HFFc6 (cell line): ENCODE measurements around the gene RNF34. TPM values are rescaled to one million over a fixed set of nuclear protein-coding genes. Genes with fewer than 3 reads are reported as not detected.

Source experiments
- DNase-seq: peaks from one replicate; pipeline ENCODE4 v3.0.0-alpha.2; 2018
- H3K27ac Mint-ChIP-seq: 2 replicates; pipeline ENCODE4 v1.8.0; 2020; ENCODE audit warnings: mild to moderate bottlenecking, mixed read lengths
- H3K27me3 Mint-ChIP-seq: 2 replicates; pipeline ENCODE4 v1.8.0; 2021; ENCODE audit warnings: mild to moderate bottlenecking, moderate library complexity, mixed read lengths; ENCODE audit not compliant: insufficient read depth
- H3K36me3 Mint-ChIP-seq: 2 replicates; pipeline ENCODE4 v1.8.0; 2021; ENCODE audit warnings: low read depth, mixed read lengths
- H3K4me1 Mint-ChIP-seq: 2 replicates; pipeline ENCODE4 v1.8.0; 2020; ENCODE audit warnings: low read depth, mixed read lengths
- H3K4me3 Mint-ChIP-seq: 2 replicates; pipeline ENCODE4 v1.8.0; 2020; ENCODE audit warnings: mild to moderate bottlenecking, moderate library complexity, mixed read lengths
- H3K9me3 Mint-ChIP-seq: 2 replicates; pipeline ENCODE4 v1.8.0; 2020; ENCODE audit warnings: mild to moderate bottlenecking, mixed read lengths
- CTCF ChIP-seq: fragments of 200-600 bp; sonication (generic); IDR thresholded peaks from 2 replicates; pipeline ENCODE4 v1.5.0; 2021; ENCODE audit warnings: antibody characterized with exemption, mild to moderate bottlenecking
- total RNA-seq, 6 experiments: library from RNA; stranded (reverse); fragmentation: NEBNext Ultra II Directional; extraction: Animal tissue kit (Norgen Biotek cat#: 25700); gene quantifications; 2 replicates in 1 of 6; 3 replicates in 5 of 6; pipeline ENCODE4 v1.2.3, GENCODE V29; 2021

Gene RNF34
- total RNA-seq, 6 experiments from 2014 or later: 33.1 to 41.6 (median 39.0) TPM

- no peak for TF ChIP-seq CTCF
- Mint-ChIP-seq H3K4me1 (peaks cover 28% of the 10 kb centered on the region), H3K36me3 (no peaks in the 10 kb centered on the region), H3K27ac (peak overlapping the region; percentile 74; the same call in 1 of the 2 replicates), H3K9me3 (no peaks in the 10 kb centered on the region), H3K4me3 (peak overlapping the region; percentile 77), H3K27me3 (no peaks in the 10 kb centered on the region)
- DNase-seq: no peak
Observed at GRCh38 chr12:121392325-121392716, 7.6 kb upstream of the RNF34 start.

- no peak for TF ChIP-seq CTCF
- Mint-ChIP-seq H3K4me3 (no peak overlapping the region), H3K4me1 (peaks cover 26% of the 10 kb centered on the region), H3K27me3 (no peaks in the 10 kb centered on the region; the same call in 1 of the 2 replicates), H3K9me3 (no peaks in the 10 kb centered on the region), H3K27ac (no peak overlapping the region), H3K36me3 (peaks cover 5% of the 10 kb centered on the region; the same call in 1 of the 2 replicates)
- no peak for DNase-seq
Observed at GRCh38 chr12:121397521-121397920, 2.4 kb upstream of the RNF34 start.

GRCh38 chr12:121398355-121398754, 1.6 kb upstream of the RNF34 start:
- no peak for DNase-seq
- Mint-ChIP-seq H3K4me1 (peaks cover 28% of the 10 kb centered on the region), H3K27me3 (no peaks in the 10 kb centered on the region; the same call in 1 of the 2 replicates), H3K4me3 (peak overlapping the region; percentile 92), H3K9me3 (no peaks in the 10 kb centered on the region), H3K36me3 (peaks cover 9% of the 10 kb centered on the region; the same call in 1 of the 2 replicates), H3K27ac (no peak overlapping the region)
- TF ChIP-seq CTCF: no peak

- DNase-seq: peak; percentile 18
- H3K4me1 Mint-ChIP-seq: peaks cover 28% of the 10 kb centered on the region
- H3K4me3 Mint-ChIP-seq: peak overlapping the region; percentile 92
- H3K36me3 Mint-ChIP-seq: peaks cover 9% of the 10 kb centered on the region; the same call in 1 of the 2 replicates
- no peaks in the 10 kb centered on the region for H3K9me3 Mint-ChIP-seq
- H3K27ac Mint-ChIP-seq: peak overlapping the region; percentile 74
- H3K27me3 Mint-ChIP-seq: no peaks in the 10 kb centered on the region; the same call in 1 of the 2 replicates
- peak; percentile 29 for TF ChIP-seq CTCF
Observed at GRCh38 chr12:121400332-121401139, 618 bp downstream of the RNF34 start.

GRCh38 chr12:121403721-121404120, 3.8 kb downstream of the RNF34 start:
- Mint-ChIP-seq H3K4me1 (peaks cover 25% of the 10 kb centered on the region), H3K4me3 (no peak overlapping the region), H3K9me3 (no peaks in the 10 kb centered on the region), H3K36me3 (peaks cover 25% of the 10 kb centered on the region), H3K27me3 (no peaks in the 10 kb centered on the region; the same call in 1 of the 2 replicates), H3K27ac (no peak overlapping the region)
- no peak for TF ChIP-seq CTCF
- no peak for DNase-seq
